Neuronal stem cell (in vitro differentiated cells): ENCODE data around the gene PERCC1.
"Not testable (repeated sequence)": the region's sequence is repeated elsewhere in the genome, so short reads cannot be mapped to it uniquely, and the experiment has no call there.

ENCODE experiments used
- DNase-seq: peaks from one replicate; pipeline ENCODE4 v3.0.0-alpha.2; 2013; ENCODE audit warnings: low spot score
- H2AFZ ChIP-seq: one replicate; pipeline ENCODE4 v1.6.1; 2013; ENCODE audit warnings: mild to moderate bottlenecking, low read length, inconsistent platforms
- H2AK5ac ChIP-seq: 2 replicates; pipeline ENCODE4 v1.6.1; 2013; ENCODE audit warnings: low read depth, mild to moderate bottlenecking, inconsistent platforms, low read length, moderate library complexity, mixed read lengths
- H2BK120ac ChIP-seq: 2 replicates; pipeline ENCODE4 v1.6.1; 2013; ENCODE audit warnings: low read depth, mild to moderate bottlenecking, inconsistent platforms, low read length, moderate library complexity, mixed read lengths
- H2BK12ac ChIP-seq: one replicate; pipeline ENCODE4 v1.6.1; 2013; ENCODE audit warnings: low read length, inconsistent platforms
- H2BK15ac ChIP-seq: 2 replicates; pipeline ENCODE4 v1.6.1; 2013; ENCODE audit warnings: mild to moderate bottlenecking, low read length, inconsistent platforms, mixed read lengths
- H2BK5ac ChIP-seq: one replicate; pipeline ENCODE4 v1.6.1; 2013; ENCODE audit warnings: inconsistent platforms, mild to moderate bottlenecking, low read length, moderate library complexity
- H3K14ac ChIP-seq: one replicate; pipeline ENCODE4 v1.6.1; 2013; ENCODE audit warnings: low read length, inconsistent platforms
- H3K18ac ChIP-seq: 2 replicates; pipeline ENCODE4 v1.6.1; 2013; ENCODE audit warnings: low read length, inconsistent platforms
- H3K23ac ChIP-seq: 2 replicates; pipeline ENCODE4 v1.6.1; 2013; ENCODE audit warnings: low read depth, mild to moderate bottlenecking, mixed read lengths, low read length, inconsistent platforms; ENCODE audit not compliant: poor library complexity
- H3K27ac ChIP-seq: replicated peaks from 3 replicates; pipeline ENCODE4 v1.5.1; 2013; ENCODE audit warnings: low read length, inconsistent platforms
- H3K27me3 ChIP-seq, 3 experiments: 2 replicates each; pipeline ENCODE4 v1.6.1; 2013; ENCODE audit warnings: low read length in 3 of 3, mild to moderate bottlenecking in 2 of 3, inconsistent platforms in 1 of 3, low read depth in 1 of 3, mixed read lengths in 1 of 3, moderate library complexity in 1 of 3; ENCODE audit not compliant: control insufficient read depth in 3 of 3, insufficient read depth in 3 of 3
- H3K36me3 ChIP-seq, 2 donors: replicated peaks in 1 of 2; 2 replicates each; pipeline ENCODE4 v1.6.1; 2013; ENCODE audit warnings: low read length in 2 of 2; ENCODE audit not compliant: control insufficient read depth in 2 of 2, insufficient read depth in 2 of 2
- H3K4ac ChIP-seq: 2 replicates; pipeline ENCODE4 v1.6.1; 2013; ENCODE audit warnings: inconsistent platforms, mild to moderate bottlenecking, low read length, moderate library complexity
- H3K4me1 ChIP-seq, 2 donors: 1 replicate in 1 of 2; 2 replicates in 1 of 2; pipeline ENCODE4 v1.6.1; 2013; ENCODE audit warnings: low read length in 2 of 2, low read depth in 1 of 2; ENCODE audit not compliant: control insufficient read depth in 2 of 2, insufficient read depth in 1 of 2
- H3K4me2 ChIP-seq: one replicate; pipeline ENCODE4 v1.6.1; 2013; ENCODE audit warnings: mild to moderate bottlenecking, low read length, inconsistent platforms; ENCODE audit not compliant: insufficient read depth, poor library complexity, severe bottlenecking
- H3K4me3 ChIP-seq, 2 donors: 2 replicates each; pipeline ENCODE4 v1.5.1; 2013; ENCODE audit warnings: low read length in 2 of 2, mild to moderate bottlenecking in 2 of 2, inconsistent platforms in 1 of 2, moderate library complexity in 1 of 2
- H3K79me1 ChIP-seq: one replicate; pipeline ENCODE4 v1.6.1; 2013; ENCODE audit warnings: low read depth, mild to moderate bottlenecking, inconsistent platforms, low read length, moderate library complexity
- H3K9ac ChIP-seq: one replicate; pipeline ENCODE4 v1.6.1; 2013; ENCODE audit warnings: mild to moderate bottlenecking, low read depth, low read length, inconsistent platforms; ENCODE audit not compliant: poor library complexity
- H3K9me3 ChIP-seq, 2 donors: replicated peaks in 1 of 2; 2 replicates each; pipeline versions ENCODE3 to v1.6.1; 2013; ENCODE audit warnings: low read length in 2 of 2, mild to moderate bottlenecking in 2 of 2, inconsistent platforms in 1 of 2, low read depth in 1 of 2, mixed read lengths in 1 of 2, moderate library complexity in 1 of 2; ENCODE audit not compliant: control insufficient read depth in 2 of 2, insufficient read depth in 1 of 2
- H4K8ac ChIP-seq: one replicate; pipeline ENCODE4 v1.6.1; 2013; ENCODE audit warnings: low read depth, mild to moderate bottlenecking, inconsistent platforms, low read length, moderate library complexity
- H4K91ac ChIP-seq: one replicate; pipeline ENCODE4 v1.6.1; 2013; ENCODE audit warnings: low read length, low read depth, mild to moderate bottlenecking, inconsistent platforms; ENCODE audit not compliant: poor library complexity
- WGBS, 2 donors: extraction: QIAGEN DNeasy Blood & Tissue Kit; methylation state at CpG; one replicate each; pipeline ENCODE4 v1.1.7; 2013; ENCODE audit warnings: missing lambda C conversion rate in 2 of 2, mixed read lengths in 1 of 2; ENCODE audit not compliant: insufficient read length in 2 of 2, insufficient replicate concordance in 1 of 2; ENCODE audit errors: extremely low coverage in 2 of 2; 5-methylcytosine and 5-hydroxymethylcytosine counted together

The PERCC1 gene

GRCh38 chr16:1475552-1476114 is 44.8 kb downstream of the PERCC1 start:
- no peaks in the 10 kb centered on the region for H3K27me3 ChIP-seq
- peak overlapping the region; percentile 92 to 99 for H3K4me3 ChIP-seq
- H2BK5ac ChIP-seq, result no peak overlapping the region
- H2AFZ ChIP-seq, result peak overlapping the region; percentile 97
- peak overlapping the region; percentile 93 for H3K23ac ChIP-seq
- no peaks in the 10 kb centered on the region for H3K36me3 ChIP-seq
- peaks cover 0 to 3% of the 10 kb centered on the region in 2 donors for H3K9me3 ChIP-seq
- no peak overlapping the region for H4K91ac ChIP-seq
- no CpG with 5 or more reads among the region's 15 CpGs for WGBS, 2 donors
- peaks cover 4 to 12% of the 10 kb centered on the region in 2 donors for H3K4me1 ChIP-seq
- peaks cover 15% of the 10 kb centered on the region for H3K79me1 ChIP-seq
- peak overlapping the region; percentile 95 for H3K9ac ChIP-seq
- peak overlapping the region; percentile 75 for H3K4me2 ChIP-seq
- H2BK12ac ChIP-seq, result no peak overlapping the region
- peak overlapping the region; percentile 97 for H3K18ac ChIP-seq
- peak overlapping the region; percentile 91 for H2AK5ac ChIP-seq
- H2BK15ac ChIP-seq, result no peak overlapping the region
- DNase-seq, result no peak
- no peak overlapping the region for H3K27ac ChIP-seq
- no peak overlapping the region for H2BK120ac ChIP-seq
- no peak overlapping the region for H3K4ac ChIP-seq
- no peak overlapping the region for H3K14ac ChIP-seq
- H4K8ac ChIP-seq, result no peak overlapping the region

- no peak overlapping the region for H2BK15ac ChIP-seq
- H2BK120ac ChIP-seq, result no peak overlapping the region
- H2BK5ac ChIP-seq, result no peak overlapping the region
- no peak overlapping the region for H2AK5ac ChIP-seq
- no peaks in the 10 kb centered on the region for H3K27me3 ChIP-seq
- H3K27ac ChIP-seq, result no peak overlapping the region
- H4K91ac ChIP-seq, result no peak overlapping the region
- no peak overlapping the region for H3K4me2 ChIP-seq
- H3K4me3 ChIP-seq, result no peak overlapping the region
- no peak overlapping the region for H3K18ac ChIP-seq
- H2AFZ ChIP-seq, result no peak overlapping the region
- DNase-seq, result no peak
- H4K8ac ChIP-seq, result no peak overlapping the region
- H3K4me1 ChIP-seq, result peaks cover 4 to 6% of the 10 kb centered on the region in 2 donors
- H3K36me3 ChIP-seq, result no peaks in the 10 kb centered on the region
- no peak overlapping the region for H3K9ac ChIP-seq
- no peak overlapping the region for H3K23ac ChIP-seq
- H2BK12ac ChIP-seq, result no peak overlapping the region
- H3K14ac ChIP-seq, result no peak overlapping the region
- H3K4ac ChIP-seq, result no peak overlapping the region
- H3K79me1 ChIP-seq, result peaks cover 6% of the 10 kb centered on the region
- WGBS, 2 donors, result no CpG with 5 or more reads among the region's 10 CpGs
- peaks cover 0 to 5% of the 10 kb centered on the region in 2 donors for H3K9me3 ChIP-seq
These were observed 46.2 kb downstream of the PERCC1 start for GRCh38 chr16:1477033-1477432.

- not testable (repeated sequence) for H4K91ac ChIP-seq, H3K4me1 ChIP-seq, H3K79me1 ChIP-seq, H3K27ac ChIP-seq, H2BK15ac ChIP-seq, H4K8ac ChIP-seq, H3K27me3 ChIP-seq, H2AFZ ChIP-seq, H3K4me3 ChIP-seq, H2AK5ac ChIP-seq, H3K23ac ChIP-seq, H3K4me2 ChIP-seq, H3K36me3 ChIP-seq, H2BK120ac ChIP-seq, DNase-seq, H3K9ac ChIP-seq, H2BK5ac ChIP-seq, H3K18ac ChIP-seq, H3K14ac ChIP-seq, H2BK12ac ChIP-seq, H3K4ac ChIP-seq, H3K9me3 ChIP-seq
- WGBS, 2 donors, result no CpG with 5 or more reads among the region's 9 CpGs
These were observed 48.1 kb downstream of the PERCC1 start for GRCh38 chr16:1478937-1479336.

- H3K9ac ChIP-seq, result no peak overlapping the region
- DNase-seq, result no peak
- H2BK15ac ChIP-seq, result peak overlapping the region; percentile 85
- H3K79me1 ChIP-seq, result peaks cover 6% of the 10 kb centered on the region
- no peak overlapping the region for H3K23ac ChIP-seq
- H2BK5ac ChIP-seq, result no peak overlapping the region
- no peak overlapping the region for H3K14ac ChIP-seq
- no peak overlapping the region for H3K18ac ChIP-seq
- peaks cover 0 to 4% (median 0%) of the 10 kb centered on the region in 3 experiments for H3K27me3 ChIP-seq
- no peaks in the 10 kb centered on the region for H3K4me1 ChIP-seq
- H3K4ac ChIP-seq, result no peak overlapping the region
- H2BK120ac ChIP-seq, result no peak overlapping the region
- H3K27ac ChIP-seq, result no peak overlapping the region
- no peak overlapping the region for H4K8ac ChIP-seq
- no peak overlapping the region for H2AK5ac ChIP-seq
- H3K4me3 ChIP-seq, result no peak overlapping the region
- H2BK12ac ChIP-seq, result no peak overlapping the region
- H3K9me3 ChIP-seq, result peaks cover 0 to 4% of the 10 kb centered on the region in 2 donors
- no peaks in the 10 kb centered on the region for H3K36me3 ChIP-seq
- no CpG with 5 or more reads among the region's 28 CpGs for WGBS, 2 donors
- no peak overlapping the region for H2AFZ ChIP-seq
- no peak overlapping the region for H4K91ac ChIP-seq
- no peak overlapping the region for H3K4me2 ChIP-seq
These were observed 51.3 kb downstream of the PERCC1 start for GRCh38 chr16:1481906-1482835.
